ENCODE measurements around the gene CENPO.

The CENPO gene, protein sequence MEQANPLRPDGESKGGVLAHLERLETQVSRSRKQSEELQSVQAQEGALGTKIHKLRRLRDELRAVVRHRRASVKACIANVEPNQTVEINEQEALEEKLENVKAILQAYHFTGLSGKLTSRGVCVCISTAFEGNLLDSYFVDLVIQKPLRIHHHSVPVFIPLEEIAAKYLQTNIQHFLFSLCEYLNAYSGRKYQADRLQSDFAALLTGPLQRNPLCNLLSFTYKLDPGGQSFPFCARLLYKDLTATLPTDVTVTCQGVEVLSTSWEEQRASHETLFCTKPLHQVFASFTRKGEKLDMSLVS

DNA sequence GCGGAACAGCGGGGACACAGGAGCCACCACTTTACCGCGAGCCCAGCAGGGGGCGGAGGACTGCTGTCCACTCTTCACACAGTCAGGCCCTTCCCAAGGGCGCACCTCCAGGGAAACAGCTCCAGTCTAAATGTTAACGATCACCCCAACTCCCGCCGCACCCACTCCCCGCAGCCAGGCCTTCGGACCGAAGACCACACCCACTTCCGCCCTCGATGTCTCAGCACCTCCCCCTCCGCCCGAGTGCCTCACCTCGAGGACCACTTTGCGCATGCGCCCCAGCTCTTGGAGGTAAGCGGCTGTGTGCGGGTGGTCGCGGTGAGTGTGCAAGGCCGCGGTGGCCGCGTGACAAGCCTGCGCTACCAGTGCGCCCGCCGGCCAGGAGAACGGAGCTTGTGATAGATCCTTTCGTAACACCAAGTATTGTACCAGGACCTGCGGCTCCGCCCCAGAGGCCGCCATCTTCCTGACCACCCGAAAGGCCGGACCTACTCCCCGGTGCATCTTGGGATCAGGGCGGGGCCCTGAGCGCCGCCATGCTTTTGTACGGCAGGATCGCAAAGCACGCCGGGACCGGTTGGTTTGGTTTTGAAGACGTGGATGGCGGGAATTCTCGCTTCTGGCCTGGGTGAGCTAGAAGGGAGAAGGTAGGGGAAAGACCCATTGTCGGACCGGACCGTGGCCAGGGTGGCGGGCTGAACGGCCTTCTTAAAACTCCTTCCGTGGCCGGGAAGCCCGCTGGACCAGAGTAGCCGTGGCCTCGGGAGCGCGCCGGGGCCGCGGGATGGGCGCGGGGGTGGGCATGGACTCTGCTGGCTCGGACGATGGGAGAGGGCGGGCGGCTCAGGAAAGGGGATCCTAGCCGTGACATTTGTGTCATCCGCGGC is at the start of gene CENPO, which contains the start of gene PTRHD1:
Gene CENPO, plus strand, starts transcription at position 552 of the 887 bp plus-strand sequence. CDS start 495 bp downstream, outside the sequence.
Gene PTRHD1, minus strand, starts transcription at position 518 of the 887 bp plus-strand sequence. Its CDS starts 14 bp downstream, at position 504.
- peak; percentile 98 for DNase-seq (ENCODE audit: low read depth)

GRCh38 chr2:24743924-24744323 is 49.3 kb upstream of the CENPO start:
- Histone ChIP-seq H3K9ac (ENCODE audit: low read length) (no peak overlapping the region), H3K27me3 (replicated peaks; ENCODE audit: control insufficient read depth, insufficient read depth, low read length) (no peaks in the 10 kb centered on the region), H3K4me1 (ENCODE audit: control insufficient read depth, insufficient read depth, low read length) (no peaks in the 10 kb centered on the region), H3K9me3 (ENCODE audit: control insufficient read depth, low read length) (no peaks in the 10 kb centered on the region), H3K36me3 (ENCODE audit: control insufficient read depth, insufficient read depth, low read length, severe bottlenecking) (peaks cover 24% of the 10 kb centered on the region), H3K4me3 (ENCODE audit: low read length) (no peak overlapping the region)
- no peak for DNase-seq (ENCODE audit: low read depth)

More for the DNA sequence above, at the start of gene CENPO, which contains the start of gene PTRHD1:
- Histone ChIP-seq H3K4me1 (ENCODE audit: control insufficient read depth, insufficient read depth, low read length) (peaks cover 8% of the 10 kb centered on the region), H3K9me3 (ENCODE audit: control insufficient read depth, low read length) (no peaks in the 10 kb centered on the region), H3K27me3 (replicated peaks; ENCODE audit: control insufficient read depth, insufficient read depth, low read length) (no peaks in the 10 kb centered on the region), H3K36me3 (ENCODE audit: control insufficient read depth, insufficient read depth, low read length, severe bottlenecking) (peaks cover 10% of the 10 kb centered on the region), H3K4me3 (ENCODE audit: low read length) (peak within 1 kb of the TSS; percentile 88), H3K9ac (ENCODE audit: low read length) (peak within 1 kb of the TSS; percentile 95)

- Histone ChIP-seq H3K36me3 (ENCODE audit: control insufficient read depth, insufficient read depth, low read length, severe bottlenecking) (peaks cover 24% of the 10 kb centered on the region), H3K4me3 (ENCODE audit: low read length) (no peak overlapping the region), H3K9ac (ENCODE audit: low read length) (no peak overlapping the region), H3K9me3 (ENCODE audit: control insufficient read depth, low read length) (no peaks in the 10 kb centered on the region), H3K4me1 (ENCODE audit: control insufficient read depth, insufficient read depth, low read length) (no peaks in the 10 kb centered on the region), H3K27me3 (replicated peaks; ENCODE audit: control insufficient read depth, insufficient read depth, low read length) (no peaks in the 10 kb centered on the region)
- no peak for DNase-seq (ENCODE audit: low read depth)
Measured at GRCh38 chr2:24744356-24744755, 48.9 kb upstream of the CENPO start.

DNA sequence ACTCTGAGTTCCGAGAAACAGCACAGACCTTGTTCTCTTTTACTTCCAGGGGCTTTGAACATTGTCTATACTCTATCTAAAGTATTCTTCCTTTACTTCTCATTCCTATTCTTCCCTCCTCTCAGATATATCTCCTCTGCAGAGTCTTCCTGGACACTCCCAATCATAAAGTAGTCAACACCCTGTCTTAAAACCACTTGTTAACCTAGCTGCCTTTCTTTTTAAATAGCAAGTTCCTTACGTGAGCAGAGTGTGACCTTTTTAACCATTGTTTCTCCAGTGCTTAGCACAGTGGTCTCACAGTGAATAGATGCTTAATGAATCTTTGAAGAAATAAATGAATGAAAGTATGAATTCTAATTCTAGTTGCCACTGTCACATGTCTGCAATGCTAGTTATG is 47.4 kb upstream of the CENPO start:
- H3K4me1 ChIP-seq (ENCODE audit: control insufficient read depth, insufficient read depth, low read length), result no peaks in the 10 kb centered on the region
- DNase-seq (ENCODE audit: low read depth), result no peak
- no peaks in the 10 kb centered on the region for H3K27me3 ChIP-seq (replicated peaks; ENCODE audit: control insufficient read depth, insufficient read depth, low read length)
- no peak overlapping the region for H3K4me3 ChIP-seq (ENCODE audit: low read length)
- H3K36me3 ChIP-seq (ENCODE audit: control insufficient read depth, insufficient read depth, low read length, severe bottlenecking), result peaks cover 13% of the 10 kb centered on the region
- H3K9ac ChIP-seq (ENCODE audit: low read length), result no peak overlapping the region
- H3K9me3 ChIP-seq (ENCODE audit: control insufficient read depth, low read length), result no peaks in the 10 kb centered on the region

- H3K36me3 ChIP-seq (ENCODE audit: control insufficient read depth, insufficient read depth, low read length, severe bottlenecking), result peaks cover 10% of the 10 kb centered on the region
- H3K4me1 ChIP-seq (ENCODE audit: control insufficient read depth, insufficient read depth, low read length), result no peaks in the 10 kb centered on the region
- no peaks in the 10 kb centered on the region for H3K9me3 ChIP-seq (ENCODE audit: control insufficient read depth, low read length)
- DNase-seq (ENCODE audit: low read depth), result no peak
- no peak overlapping the region for H3K4me3 ChIP-seq (ENCODE audit: low read length)
- no peak overlapping the region for H3K9ac ChIP-seq (ENCODE audit: low read length)
- no peaks in the 10 kb centered on the region for H3K27me3 ChIP-seq (replicated peaks; ENCODE audit: control insufficient read depth, insufficient read depth, low read length)
Measured at GRCh38 chr2:24747299-24747698, 45.9 kb upstream of the CENPO start.

- H3K36me3 ChIP-seq (ENCODE audit: control insufficient read depth, insufficient read depth, low read length, severe bottlenecking), result peaks cover 28% of the 10 kb centered on the region
- H3K9me3 ChIP-seq (ENCODE audit: control insufficient read depth, low read length), result no peaks in the 10 kb centered on the region
- H3K9ac ChIP-seq (ENCODE audit: low read length), result no peak overlapping the region
- H3K27me3 ChIP-seq (replicated peaks; ENCODE audit: control insufficient read depth, insufficient read depth, low read length), result no peaks in the 10 kb centered on the region
- no peak for DNase-seq (ENCODE audit: low read depth)
- H3K4me3 ChIP-seq (ENCODE audit: low read length), result no peak overlapping the region
- H3K4me1 ChIP-seq (ENCODE audit: control insufficient read depth, insufficient read depth, low read length), result no peaks in the 10 kb centered on the region
Measured at GRCh38 chr2:24749069-24749691, 44.0 kb upstream of the CENPO start.

DNA sequence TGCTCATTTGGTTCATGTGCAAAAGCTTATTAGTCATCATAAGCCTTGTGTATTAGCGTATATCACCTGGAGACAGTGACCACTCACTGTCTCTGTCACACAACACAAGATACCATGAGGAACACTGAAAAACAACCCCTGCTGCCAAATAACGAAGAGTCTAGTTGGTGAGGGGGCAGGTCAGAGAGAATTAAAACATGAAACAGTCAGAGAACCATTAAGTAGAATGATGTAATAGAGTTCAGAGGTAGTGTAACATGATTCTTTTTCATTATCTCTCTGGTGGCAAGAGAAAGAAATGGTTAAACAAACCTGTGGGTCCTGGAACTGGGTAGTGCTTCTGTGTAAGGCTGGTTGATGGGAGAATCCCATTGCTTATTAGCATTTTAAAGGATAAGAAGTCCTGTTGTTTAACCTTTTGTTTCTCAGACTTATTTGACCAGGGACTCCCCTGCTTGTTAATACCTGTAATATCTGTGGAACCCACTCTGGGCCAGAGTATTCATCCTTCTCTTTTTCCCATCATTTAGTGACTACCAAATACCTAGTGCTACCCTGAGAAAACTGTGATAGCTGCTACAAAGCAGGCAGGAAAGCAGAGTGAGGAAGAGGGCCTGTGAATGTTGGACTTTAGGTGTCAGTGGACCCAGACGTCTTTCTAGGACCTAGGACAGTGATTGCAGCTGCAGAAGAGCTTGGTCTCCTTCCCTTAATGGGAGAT is 38.1 kb upstream of the CENPO start:
- Histone ChIP-seq H3K9me3 (ENCODE audit: control insufficient read depth, low read length) (no peaks in the 10 kb centered on the region), H3K4me1 (ENCODE audit: control insufficient read depth, insufficient read depth, low read length) (no peaks in the 10 kb centered on the region), H3K4me3 (ENCODE audit: low read length) (no peak overlapping the region), H3K9ac (ENCODE audit: low read length) (no peak overlapping the region), H3K36me3 (ENCODE audit: control insufficient read depth, insufficient read depth, low read length, severe bottlenecking) (peaks cover 63% of the 10 kb centered on the region), H3K27me3 (replicated peaks; ENCODE audit: control insufficient read depth, insufficient read depth, low read length) (no peaks in the 10 kb centered on the region)
- DNase-seq (ENCODE audit: low read depth), result no peak

DNA sequence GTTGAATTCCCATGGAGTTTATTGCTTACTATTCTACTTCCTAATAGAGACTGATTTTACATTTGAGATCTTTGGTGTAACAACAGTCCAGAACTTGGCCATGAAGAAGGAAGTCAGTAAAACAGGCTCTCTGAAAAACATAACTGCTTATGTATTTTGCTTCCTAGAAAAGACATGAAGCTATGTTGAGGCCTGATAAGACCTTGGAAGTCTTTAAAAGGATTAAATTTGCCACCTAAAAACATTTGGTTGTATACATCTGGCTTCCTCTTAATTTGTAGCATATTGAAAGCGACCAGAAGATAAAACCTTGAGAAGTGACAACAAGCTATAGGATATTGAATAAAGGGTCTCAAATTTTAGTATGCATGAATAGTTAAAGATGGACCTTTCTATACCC is 36.4 kb upstream of the CENPO start:
- no peaks in the 10 kb centered on the region for H3K9me3 ChIP-seq (ENCODE audit: control insufficient read depth, low read length)

GRCh38 chr2:24761866-24762265 is 31.4 kb upstream of the CENPO start:
- Histone ChIP-seq H3K9ac (ENCODE audit: low read length) (no peak overlapping the region), H3K36me3 (ENCODE audit: control insufficient read depth, insufficient read depth, low read length, severe bottlenecking) (peaks cover 39% of the 10 kb centered on the region), H3K27me3 (replicated peaks; ENCODE audit: control insufficient read depth, insufficient read depth, low read length) (no peaks in the 10 kb centered on the region), H3K4me3 (ENCODE audit: low read length) (no peak overlapping the region), H3K4me1 (ENCODE audit: control insufficient read depth, insufficient read depth, low read length) (peaks cover 4% of the 10 kb centered on the region), H3K9me3 (ENCODE audit: control insufficient read depth, low read length) (no peaks in the 10 kb centered on the region)
- no peak for DNase-seq (ENCODE audit: low read depth)

More for the DNA sequence above, 36.4 kb upstream of the CENPO start:
- no peaks in the 10 kb centered on the region for H3K4me1 ChIP-seq (ENCODE audit: control insufficient read depth, insufficient read depth, low read length)
- H3K4me3 ChIP-seq (ENCODE audit: low read length), result no peak overlapping the region
- no peak overlapping the region for H3K9ac ChIP-seq (ENCODE audit: low read length)
- no peak for DNase-seq (ENCODE audit: low read depth)
- H3K36me3 ChIP-seq (ENCODE audit: control insufficient read depth, insufficient read depth, low read length, severe bottlenecking), result peaks cover 63% of the 10 kb centered on the region
- H3K27me3 ChIP-seq (replicated peaks; ENCODE audit: control insufficient read depth, insufficient read depth, low read length), result no peaks in the 10 kb centered on the region

- Histone ChIP-seq H3K27me3 (replicated peaks; ENCODE audit: control insufficient read depth, insufficient read depth, low read length) (no peaks in the 10 kb centered on the region), H3K4me3 (ENCODE audit: low read length) (no peak overlapping the region), H3K36me3 (ENCODE audit: control insufficient read depth, insufficient read depth, low read length, severe bottlenecking) (peaks cover 39% of the 10 kb centered on the region), H3K9me3 (ENCODE audit: control insufficient read depth, low read length) (no peaks in the 10 kb centered on the region), H3K4me1 (ENCODE audit: control insufficient read depth, insufficient read depth, low read length) (peaks cover 4% of the 10 kb centered on the region), H3K9ac (ENCODE audit: low read length) (no peak overlapping the region)
- DNase-seq (ENCODE audit: low read depth), result no peak
Measured at GRCh38 chr2:24762518-24762917, 30.7 kb upstream of the CENPO start.
